Loucy (cell line): ENCODE results near the gene PDZRN3.

Source experiments
- EZH2phosphoT487 ChIP-seq: fragments of 200-600 bp; IDR thresholded peaks from 2 replicates; pipeline ENCODE4 v1.6.1; 2018; ENCODE audit warnings: antibody characterized with exemption, mild to moderate bottlenecking, moderate library complexity, borderline replicate concordance
- TF ChIP-seq, protein P1 (sequence below): fragments of 200-600 bp; sonication (generic); conservative IDR thresholded peaks from 2 replicates; pipeline ENCODE4 v1.5.1; 2014; ENCODE audit warnings: mild to moderate bottlenecking, antibody characterized with exemption, low read length

DNA sequence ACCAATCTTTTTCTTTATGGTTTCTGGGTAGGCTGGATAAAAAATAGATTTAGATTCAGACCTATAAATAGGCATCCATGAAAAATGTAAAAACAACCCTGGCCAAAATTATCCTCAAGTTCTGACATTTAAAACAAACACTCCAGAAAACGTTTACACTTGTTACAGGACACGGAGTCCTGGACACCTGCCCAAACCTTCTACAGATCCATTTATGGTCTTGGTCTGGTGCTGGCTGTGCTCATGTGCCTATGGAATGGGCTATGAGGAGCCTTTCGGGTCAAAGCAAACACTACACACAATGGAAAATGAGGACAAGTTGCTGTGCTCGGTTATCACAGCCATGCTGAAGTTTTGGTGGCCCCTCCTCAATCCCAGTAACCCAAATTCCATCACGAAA is 108.1 kb downstream of the PDZRN3 start:
- TF ChIP-seq, protein P1, sequence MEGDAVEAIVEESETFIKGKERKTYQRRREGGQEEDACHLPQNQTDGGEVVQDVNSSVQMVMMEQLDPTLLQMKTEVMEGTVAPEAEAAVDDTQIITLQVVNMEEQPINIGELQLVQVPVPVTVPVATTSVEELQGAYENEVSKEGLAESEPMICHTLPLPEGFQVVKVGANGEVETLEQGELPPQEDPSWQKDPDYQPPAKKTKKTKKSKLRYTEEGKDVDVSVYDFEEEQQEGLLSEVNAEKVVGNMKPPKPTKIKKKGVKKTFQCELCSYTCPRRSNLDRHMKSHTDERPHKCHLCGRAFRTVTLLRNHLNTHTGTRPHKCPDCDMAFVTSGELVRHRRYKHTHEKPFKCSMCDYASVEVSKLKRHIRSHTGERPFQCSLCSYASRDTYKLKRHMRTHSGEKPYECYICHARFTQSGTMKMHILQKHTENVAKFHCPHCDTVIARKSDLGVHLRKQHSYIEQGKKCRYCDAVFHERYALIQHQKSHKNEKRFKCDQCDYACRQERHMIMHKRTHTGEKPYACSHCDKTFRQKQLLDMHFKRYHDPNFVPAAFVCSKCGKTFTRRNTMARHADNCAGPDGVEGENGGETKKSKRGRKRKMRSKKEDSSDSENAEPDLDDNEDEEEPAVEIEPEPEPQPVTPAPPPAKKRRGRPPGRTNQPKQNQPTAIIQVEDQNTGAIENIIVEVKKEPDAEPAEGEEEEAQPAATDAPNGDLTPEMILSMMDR: no peak
- no peak for TF ChIP-seq EZH2phosphoT487
